GM12878 (cell line): Measurements from ENCODE around the gene STK17A. TPM values are rescaled to one million over a fixed set of nuclear protein-coding genes. Genes with fewer than 3 reads are reported as not detected.
"Not testable (repeated sequence)": the region's sequence is repeated elsewhere in the genome, so short reads cannot be mapped to it uniquely, and the experiment has no call there.

Source experiments
- ATAC-seq: fragments of 200-7000 bp; cut with Tn5 transposase; 3 replicates; pipeline ENCODE4 v1.9.1; 2020; ENCODE audit warnings: mild to moderate bottlenecking, moderate library complexity
- BruUV-seq: library from RNA; stranded (reverse); fragments of 400-500 nt; replicated peaks from 2 replicates; lab custom pipeline; 2021; lab: Mats Ljungman, UMichigan
- CTCF ChIA-PET: fragments of 300-600 bp; sonication (Branson Sonifier 250); formaldehyde crosslinking; extraction: SDS; loops from one replicate; lab custom pipeline; 2021; ENCODE audit warnings: inconsistent platforms; lab: Yijun Ruan, JAX
- POLR2A ChIA-PET: fragments of 350-600 bp; formaldehyde crosslinking; extraction: SDS; loops from one replicate; lab custom pipeline; 2021; ENCODE audit warnings: inconsistent platforms; lab: Charles Lee
- RAD21 ChIA-PET: fragments of 300-600 bp; sonication (Branson Sonifier 250); formaldehyde crosslinking; loops from one replicate; lab custom pipeline; 2023; ENCODE audit warnings: antibody characterized with exemption; ENCODE audit not compliant: unreplicated experiment; lab: Charles Lee
- SMC1A ChIA-PET: fragments of 300-600 bp; sonication (Branson Sonifier 250); formaldehyde crosslinking; loops from one replicate; lab custom pipeline; 2023; ENCODE audit not compliant: unreplicated experiment, uncharacterized antibody; lab: Charles Lee
- DNase-seq: peaks from one replicate; pipeline ENCODE4 v3.0.0-alpha.2; 2011; ENCODE audit warnings: low read depth, low spot score
- FAIRE-seq: peaks from 3 replicates; lab custom pipeline; 2011; peaks lifted over from hg19 to GRCh38; lab: Jason Lieb, UNC
- H2AFZ ChIP-seq: 2 replicates; pipeline ENCODE4 v1.6.0; 2011; ENCODE audit warnings: low read depth, low read length, control low read depth; ENCODE audit not compliant: control insufficient read depth
- H3K27ac ChIP-seq: 2 replicates; pipeline ENCODE4 v1.5.1; 2011; ENCODE audit warnings: control low read depth; ENCODE audit not compliant: control insufficient read depth, insufficient read depth
- H3K27me3 ChIP-seq, 2 experiments: replicated peaks in 1 of 2; 2 replicates each; pipeline versions ENCODE4 v1.6.0 to v1.6.1; 2011; ENCODE audit warnings: low read length in 1 of 2; ENCODE audit not compliant: control insufficient read depth in 2 of 2, insufficient read depth in 2 of 2
- H3K36me3 ChIP-seq, 2 experiments: 2 replicates each; pipeline ENCODE4 v1.5.1; 2011; ENCODE audit warnings: low read length in 1 of 2; ENCODE audit not compliant: control insufficient read depth in 2 of 2, insufficient read depth in 2 of 2
- H3K4me1 ChIP-seq: 2 replicates; pipeline ENCODE4 v1.6.1; 2011; ENCODE audit warnings: mild to moderate bottlenecking, low read length, moderate library complexity, mixed read lengths; ENCODE audit not compliant: control insufficient read depth, insufficient read depth
- H3K4me2 ChIP-seq: 2 replicates; pipeline ENCODE4 v1.6.0; 2011; ENCODE audit warnings: control low read depth; ENCODE audit not compliant: control insufficient read depth, insufficient read depth
- H3K4me3 ChIP-seq: fragments of 200-600 bp; sonication (generic); 2 replicates; pipeline ENCODE4 v1.5.1; 2016
- H3K79me2 ChIP-seq: 2 replicates; pipeline ENCODE4 v1.6.0; 2011; ENCODE audit warnings: low read length; ENCODE audit not compliant: control insufficient read depth, insufficient read depth
- H3K9ac ChIP-seq: 2 replicates; pipeline ENCODE4 v1.8.0; 2011; ENCODE audit warnings: low read length, control low read depth, mixed read lengths; ENCODE audit not compliant: control insufficient read depth, insufficient read depth
- H3K9me3 ChIP-seq: replicated peaks from 3 replicates; pipeline ENCODE4 v1.5.1; 2011; ENCODE audit warnings: mild to moderate bottlenecking, low read length; ENCODE audit not compliant: control insufficient read depth, insufficient read depth
- H4K20me1 ChIP-seq: 2 replicates; pipeline ENCODE4 v1.6.0; 2011; ENCODE audit not compliant: control insufficient read depth, insufficient read depth
- ATF7 ChIP-seq: fragments of 450-650 bp; IDR thresholded peaks from 2 replicates; pipeline ENCODE4 v1.6.1; 2016; ENCODE audit warnings: low read depth, mild to moderate bottlenecking
- CBX5 ChIP-seq: sonication (generic); IDR thresholded peaks from 2 replicates; pipeline ENCODE4 v1.6.1; 2016; ENCODE audit warnings: low read depth, moderate library complexity, mild to moderate bottlenecking, inconsistent platforms
- IKZF2 ChIP-seq, 2 experiments: fragments of 450-650 bp; IDR thresholded peaks; 2 replicates each; pipeline ENCODE4 v1.6.1; 2017; ENCODE audit warnings: mild to moderate bottlenecking in 2 of 2, moderate library complexity in 2 of 2
- NBN ChIP-seq: fragments of 450-650 bp; IDR thresholded peaks from 2 replicates; pipeline ENCODE4 v1.6.1; 2016
- POU2F2 ChIP-seq: IDR thresholded peaks from 3 replicates; pipeline ENCODE4 v1.6.1; 2011; ENCODE audit warnings: low read depth, mild to moderate bottlenecking, low read length, borderline replicate concordance
- RUNX3 ChIP-seq: IDR thresholded peaks from 2 replicates; pipeline ENCODE4 v1.6.1; 2012; ENCODE audit warnings: low read length, inconsistent platforms
- ZNF217 ChIP-seq: fragments of 450-650 bp; IDR thresholded peaks from 2 replicates; pipeline ENCODE4 v1.6.1; 2017; ENCODE audit warnings: antibody characterized with exemption, mild to moderate bottlenecking
- WGBS: methylation state at CpG from one replicate; pipeline ENCODE4 v1.1.6; 2016; ENCODE audit warnings: low lambda C conversion rate; ENCODE audit not compliant: insufficient replicate concordance, insufficient coverage; ENCODE audit errors: missing lambda C conversion rate; 5-methylcytosine and 5-hydroxymethylcytosine counted together
- in situ Hi-C: fragments of 300-500 bp; cut with MboI; formaldehyde crosslinking; loops from 9 replicates; pipeline ENCODE4 v1.14.3; 2018; ENCODE audit warnings: mixed read lengths
- intact Hi-C: fragments of 100-400 bp; cut with micrococcal nuclease; formaldehyde crosslinking; loops from one replicate; pipeline ENCODE4 v1.14.2; 2022; ENCODE audit not compliant: unreplicated experiment
- polyA plus RNA-seq, 11 experiments: library from polyadenylated mRNA; depleted of rRNA in 4 of 11; unstranded in 6 of 11; stranded (reverse) in 5 of 11; fragments of >200 nt; fragmentation: Nextera tagmentation in 4 of 11; fragmentation: Illumina TruSeq in 1 of 11; extraction: Ambion mirVana in 4 of 11; extraction: Trizol in 1 of 11; gene quantifications; 1 replicate in 1 of 11; 2 replicates in 10 of 11; pipeline versions ENCODE4 v1.2.1 to v1.2.3, GENCODE V29; 2011 to 2016; ENCODE audit warnings: inconsistent platforms in 2 of 11, missing spikeins in 2 of 11, low read depth in 1 of 11
- total RNA-seq, 4 experiments: library from RNA; depleted of rRNA in 3 of 4; stranded (reverse); fragments of >200 nt in 3 of 4; fragmentation: Illumina TruSeq in 1 of 4; extraction: Trizol in 1 of 4; gene quantifications; 2 replicates each; pipeline versions ENCODE4 v1.2.1 to v1.2.3, GENCODE V29; 2013 to 2021
- TF ChIP-seq, protein P1 (sequence below): fragments of 450-650 bp; IDR thresholded peaks from 2 replicates; pipeline ENCODE4 v1.6.1; 2017; ENCODE audit warnings: mild to moderate bottlenecking

STK17A gene
- total and polyA plus RNA-seq, 10 of the 15 experiments (the other 5 are each of a cell fraction or from before 2014, with no cell fraction given): 18.5 to 91.6 (median 70.8) TPM

DNA sequence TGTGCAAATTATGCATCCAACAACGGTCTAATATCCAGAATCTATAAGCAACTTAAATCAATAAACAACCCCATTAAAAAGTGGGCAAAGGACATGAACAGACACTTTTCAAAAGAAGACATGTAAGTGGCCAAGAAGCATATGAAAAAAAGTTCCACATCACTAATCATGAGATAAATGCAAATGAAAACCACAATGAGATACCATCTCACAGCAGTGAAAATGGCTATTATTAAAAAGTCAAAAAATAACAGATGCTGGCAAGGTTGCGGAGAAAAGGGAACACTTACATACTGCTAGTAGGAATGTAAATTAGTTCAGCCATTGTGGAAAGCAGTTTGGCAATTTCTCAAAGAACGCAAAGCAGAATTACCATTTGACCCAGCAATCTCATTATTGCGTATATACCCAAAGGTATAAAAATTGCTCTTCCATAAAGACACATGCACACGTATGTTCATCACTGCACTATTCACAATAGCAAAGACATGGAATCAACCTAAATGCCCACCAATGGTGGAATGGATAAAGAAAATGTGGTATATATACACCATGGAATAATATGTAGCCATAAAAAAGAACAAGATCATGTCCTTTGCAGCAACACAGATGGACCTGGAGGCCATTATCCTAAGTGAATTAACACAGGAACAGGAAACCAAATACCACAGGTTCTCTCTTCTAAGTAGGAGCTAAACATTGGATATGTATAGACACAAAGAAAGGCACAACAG lies 90.5 kb downstream of the STK17A start:
- H3K4me2 ChIP-seq, H3K9ac ChIP-seq, H4K20me1 ChIP-seq, H2AFZ ChIP-seq, H3K27me3 ChIP-seq, intact Hi-C loops, DNase-seq, in situ Hi-C loops, H3K36me3 ChIP-seq, H3K4me1 ChIP-seq: not testable (repeated sequence)
- SMC1A ChIA-PET: interaction anchor here (1.2 to 1.5 kb wide), 4 partner anchors 10 to 26 kb away, joined by 3 to 7 read pairs (median 5); no protein-coding TSS in a partner anchor
- H3K9me3 ChIP-seq: peaks cover 40% of the 10 kb centered on the region
- H3K27ac ChIP-seq: peak overlapping the region; percentile 37
- WGBS: 61% methylated on average over 5 of the region's 5 CpGs
- ATAC-seq: peak; percentile 42
- H3K79me2 ChIP-seq: peaks cover 82% of the 10 kb centered on the region
- peak; percentile 69 for TF ChIP-seq RUNX3
- TF ChIP-seq IKZF2 (IDR thresholded peaks at IDR 0.05): peak in 1 of 2 experiments; percentile 53; a peak in 2 of 4 replicates
- peak; percentile 82 for TF ChIP-seq ZNF217
- TF ChIP-seq, protein P1, sequence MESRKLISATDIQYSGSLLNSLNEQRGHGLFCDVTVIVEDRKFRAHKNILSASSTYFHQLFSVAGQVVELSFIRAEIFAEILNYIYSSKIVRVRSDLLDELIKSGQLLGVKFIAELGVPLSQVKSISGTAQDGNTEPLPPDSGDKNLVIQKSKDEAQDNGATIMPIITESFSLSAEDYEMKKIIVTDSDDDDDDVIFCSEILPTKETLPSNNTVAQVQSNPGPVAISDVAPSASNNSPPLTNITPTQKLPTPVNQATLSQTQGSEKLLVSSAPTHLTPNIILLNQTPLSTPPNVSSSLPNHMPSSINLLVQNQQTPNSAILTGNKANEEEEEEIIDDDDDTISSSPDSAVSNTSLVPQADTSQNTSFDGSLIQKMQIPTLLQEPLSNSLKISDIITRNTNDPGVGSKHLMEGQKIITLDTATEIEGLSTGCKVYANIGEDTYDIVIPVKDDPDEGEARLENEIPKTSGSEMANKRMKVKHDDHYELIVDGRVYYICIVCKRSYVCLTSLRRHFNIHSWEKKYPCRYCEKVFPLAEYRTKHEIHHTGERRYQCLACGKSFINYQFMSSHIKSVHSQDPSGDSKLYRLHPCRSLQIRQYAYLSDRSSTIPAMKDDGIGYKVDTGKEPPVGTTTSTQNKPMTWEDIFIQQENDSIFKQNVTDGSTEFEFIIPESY: peak; percentile 63; the same call in 1 of the 2 replicates
- TF ChIP-seq ATF7: peak; percentile 61
- peak; percentile 29; the same call in 1 of the 2 replicates for TF ChIP-seq NBN
- 0 out of 3 replicates have a peak, but pooled peaks have one; percentile 37 for TF ChIP-seq POU2F2
- peak; percentile 77; the same call in 1 of the 2 replicates for TF ChIP-seq CBX5
- TF ChIP-seq, all 136 proteins: peak for 8; not testable (repeated sequence) for 128
- FAIRE-seq, H3K4me3 ChIP-seq, BruUV-seq: not testable (repeated sequence)
- CTCF ChIA-PET: interaction anchor here (0.8 to 1.0 kb wide), 2 partner anchors 9 to 16 kb away, joined by 3 to 4 read pairs; no protein-coding TSS in a partner anchor
- POLR2A ChIA-PET: interaction anchor here (0.9 kb wide), 1 partner anchor 22 kb away, joined by 4 read pairs; no protein-coding TSS in a partner anchor
- RAD21 ChIA-PET: interaction anchor here (0.7 to 1.6 kb wide), 3 partner anchors 19 to 91 kb away, joined by 3 read pairs; partner anchors contain the start of gene STK17A
